ENCODE measurements around the gene DRGX.

DNA sequence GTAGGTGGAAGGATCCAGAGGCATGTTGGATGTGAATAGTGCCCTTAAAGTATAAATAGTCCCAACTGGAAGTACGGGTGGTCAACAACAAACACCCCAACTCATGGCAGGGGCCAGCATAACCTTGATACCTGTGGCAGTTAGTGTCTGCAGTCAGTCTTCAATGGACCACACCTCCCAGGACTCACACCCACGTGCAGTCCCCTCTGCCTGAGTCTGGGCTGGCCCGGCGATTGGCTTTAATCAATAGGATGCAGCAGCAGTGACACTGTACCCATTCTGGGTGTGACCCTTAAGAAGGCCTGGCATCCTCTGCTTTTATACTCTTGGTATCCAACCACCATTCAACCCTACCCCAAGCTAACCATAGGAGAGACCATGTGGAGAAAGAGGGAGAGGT is 18.6 kb downstream of the DRGX start:
- TF ChIP-seq, protein P1, sequence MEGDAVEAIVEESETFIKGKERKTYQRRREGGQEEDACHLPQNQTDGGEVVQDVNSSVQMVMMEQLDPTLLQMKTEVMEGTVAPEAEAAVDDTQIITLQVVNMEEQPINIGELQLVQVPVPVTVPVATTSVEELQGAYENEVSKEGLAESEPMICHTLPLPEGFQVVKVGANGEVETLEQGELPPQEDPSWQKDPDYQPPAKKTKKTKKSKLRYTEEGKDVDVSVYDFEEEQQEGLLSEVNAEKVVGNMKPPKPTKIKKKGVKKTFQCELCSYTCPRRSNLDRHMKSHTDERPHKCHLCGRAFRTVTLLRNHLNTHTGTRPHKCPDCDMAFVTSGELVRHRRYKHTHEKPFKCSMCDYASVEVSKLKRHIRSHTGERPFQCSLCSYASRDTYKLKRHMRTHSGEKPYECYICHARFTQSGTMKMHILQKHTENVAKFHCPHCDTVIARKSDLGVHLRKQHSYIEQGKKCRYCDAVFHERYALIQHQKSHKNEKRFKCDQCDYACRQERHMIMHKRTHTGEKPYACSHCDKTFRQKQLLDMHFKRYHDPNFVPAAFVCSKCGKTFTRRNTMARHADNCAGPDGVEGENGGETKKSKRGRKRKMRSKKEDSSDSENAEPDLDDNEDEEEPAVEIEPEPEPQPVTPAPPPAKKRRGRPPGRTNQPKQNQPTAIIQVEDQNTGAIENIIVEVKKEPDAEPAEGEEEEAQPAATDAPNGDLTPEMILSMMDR (IDR thresholded peaks at IDR 0.05), result no peak
- TF ChIP-seq EP300 (IDR thresholded peaks at IDR 0.05) (no peak), POLR2A (IDR thresholded peaks at IDR 0.05) (no peak)
